Neural cell (in vitro differentiated cells): ENCODE data around the gene ADARB2. TPM values are rescaled to one million over a fixed set of nuclear protein-coding genes. Genes with fewer than 3 reads are reported as not detected.
"Not testable (repeated sequence)": the region's sequence is repeated elsewhere in the genome, so short reads cannot be mapped to it uniquely, and the experiment has no call there.

ENCODE experiments used
- H2AFZ ChIP-seq: fragments of 200-600, 300-800 bp; sonication (generic), shearing (Covaris generic); 2 replicates; pipeline ENCODE4 v1.6.0; 2014; ENCODE audit warnings: low read depth, mild to moderate bottlenecking, antibody characterized with exemption, low read length, moderate library complexity
- H3F3A ChIP-seq: fragments of 200-600 bp; shearing (Covaris generic); 2 replicates; pipeline ENCODE4 v1.6.1; 2016; ENCODE audit warnings: mild to moderate bottlenecking, moderate library complexity, mixed read lengths, antibody characterized with exemption, low read length; ENCODE audit not compliant: insufficient read depth, poor library complexity, severe bottlenecking
- H3K27ac ChIP-seq: fragments of 200-600, 300-800 bp; sonication (generic), shearing (Covaris generic); 2 replicates; pipeline ENCODE4 v1.5.1; 2014; ENCODE audit warnings: mild to moderate bottlenecking, low read length, moderate library complexity
- H3K27me3 ChIP-seq: fragments of 300-800, 200-600 bp; sonication (generic), shearing (Covaris generic); 2 replicates; pipeline ENCODE4 v1.6.0; 2014; ENCODE audit warnings: mild to moderate bottlenecking, low read depth, low read length, moderate library complexity; ENCODE audit not compliant: insufficient read depth
- H3K36me3 ChIP-seq: fragments of 300-800, 200-600 bp; sonication (generic), shearing (Covaris generic); 2 replicates; pipeline ENCODE4 v1.5.1; 2014; ENCODE audit warnings: mild to moderate bottlenecking, antibody characterized with exemption, low read length, moderate library complexity; ENCODE audit not compliant: insufficient read depth
- H3K4me2 ChIP-seq: fragments of 300-800, 200-600 bp; sonication (generic), shearing (Covaris generic); 2 replicates; pipeline ENCODE4 v1.6.0; 2014; ENCODE audit warnings: mild to moderate bottlenecking, low read length
- H3K4me3 ChIP-seq: fragments of 300-800, 200-600 bp; sonication (generic), shearing (Covaris generic); 2 replicates; pipeline ENCODE4 v1.5.1; 2014; ENCODE audit warnings: mild to moderate bottlenecking, low read length, moderate library complexity
- H3K79me2 ChIP-seq: fragments of 200-600 bp; shearing (Covaris generic); replicated peaks from 2 replicates; pipeline ENCODE4 v1.6.0; 2014; ENCODE audit warnings: mild to moderate bottlenecking, low read length, moderate library complexity; ENCODE audit not compliant: insufficient read depth
- H3K9ac ChIP-seq: fragments of 300-800, 200-600 bp; sonication (generic), shearing (Covaris generic); 2 replicates; pipeline ENCODE4 v1.6.1; 2016; ENCODE audit warnings: mild to moderate bottlenecking, low read length, mixed read lengths
- H3K9me2 ChIP-seq: fragments of 200-600 bp; shearing (Covaris generic); 2 replicates; pipeline ENCODE4 v1.6.1; 2016; ENCODE audit warnings: mild to moderate bottlenecking, low read length, mixed read lengths; ENCODE audit not compliant: insufficient read depth
- H3K9me3 ChIP-seq: fragments of 200-600, 300-800 bp; sonication (generic), shearing (Covaris generic); 2 replicates; pipeline ENCODE4 v1.6.1; 2016; ENCODE audit warnings: mild to moderate bottlenecking, mixed run types, low read length, moderate library complexity, mixed read lengths
- H4K20me1 ChIP-seq: fragments of 200-600 bp; shearing (Covaris generic); 2 replicates; pipeline ENCODE4 v1.6.1; 2016; ENCODE audit warnings: mild to moderate bottlenecking, mixed run types; ENCODE audit not compliant: insufficient read depth
- EP300 ChIP-seq: fragments of 450-650 bp; conservative IDR thresholded peaks from 2 replicates; pipeline ENCODE4 v1.6.1; 2014; ENCODE audit warnings: antibody characterized with exemption, mild to moderate bottlenecking, moderate library complexity; ENCODE audit not compliant: poor library complexity, severe bottlenecking
- EZH2 ChIP-seq: fragments of 200-600, 300-800 bp; shearing (Covaris generic), sonication (generic); IDR thresholded peaks from 2 replicates; pipeline ENCODE4 v1.6.1; 2014; ENCODE audit warnings: antibody characterized with exemption, low read length, borderline replicate concordance, mild to moderate bottlenecking; ENCODE audit not compliant: insufficient read depth, poor library complexity, severe bottlenecking
- MXI1 ChIP-seq: fragments of 450-650 bp; conservative IDR thresholded peaks from 2 replicates; pipeline ENCODE4 v1.6.1; 2014; ENCODE audit warnings: antibody characterized with exemption, mild to moderate bottlenecking; ENCODE audit not compliant: poor library complexity, severe bottlenecking
- POLR2AphosphoS5 ChIP-seq: IDR thresholded peaks from 2 replicates; pipeline ENCODE4 v1.6.1; 2012
- RAD21 ChIP-seq: fragments of 450-650 bp; conservative IDR thresholded peaks from 2 replicates; pipeline ENCODE4 v1.6.1; 2014; ENCODE audit warnings: antibody characterized with exemption, mild to moderate bottlenecking, moderate library complexity
- SMC3 ChIP-seq: fragments of 450-650 bp; conservative IDR thresholded peaks from 2 replicates; pipeline ENCODE4 v1.6.1; 2014; ENCODE audit warnings: antibody characterized with exemption, mild to moderate bottlenecking, moderate library complexity; ENCODE audit not compliant: poor library complexity
- TAF1 ChIP-seq: IDR thresholded peaks from 2 replicates; pipeline ENCODE4 v1.6.1; 2012; ENCODE audit warnings: low read depth
- polyA plus RNA-seq: library from polyadenylated mRNA; depleted of rRNA; stranded (reverse); fragments of >200 nt; gene quantifications from 2 replicates; pipeline ENCODE4 v1.2.3, GENCODE V29; 2014
- TF ChIP-seq, protein P1 (sequence below): fragments of 450-650 bp; IDR thresholded peaks from 2 replicates; pipeline ENCODE4 v1.5.1; 2014; ENCODE audit warnings: antibody characterized with exemption, mild to moderate bottlenecking, moderate library complexity; ENCODE audit not compliant: poor library complexity, severe bottlenecking
- TF ChIP-seq, protein P2 (sequence below): IDR thresholded peaks from 2 replicates; pipeline ENCODE4 v1.6.1; 2012; ENCODE audit warnings: borderline replicate concordance

ADARB2 gene
- polyA plus RNA-seq, 1 donor from 2014 or later, result 3.6 TPM

DNA sequence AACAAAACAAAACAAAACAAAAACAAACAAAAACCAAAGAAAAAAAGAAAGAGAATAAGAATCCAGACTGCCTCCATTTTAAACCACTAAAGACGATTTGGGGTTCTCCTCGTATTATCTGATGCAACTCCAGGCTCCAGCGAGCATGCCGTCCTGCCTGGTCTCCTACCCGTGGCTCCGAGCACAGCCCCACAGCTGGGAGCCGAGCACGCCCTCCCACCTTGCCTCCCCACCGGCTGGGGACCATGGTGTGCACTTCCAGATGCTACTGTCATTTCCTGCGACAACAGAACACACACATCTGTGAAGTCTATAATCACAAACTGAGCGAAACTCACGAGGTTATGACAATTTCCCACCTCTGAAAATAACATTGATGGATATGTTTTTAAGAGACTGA lies 113.1 kb downstream of the ADARB2 start:
- Histone ChIP-seq H3K9ac (no peak overlapping the region), H3K36me3 (no peaks in the 10 kb centered on the region), H3K9me3 (no peaks in the 10 kb centered on the region), H4K20me1 (no peaks in the 10 kb centered on the region), H3F3A (no peaks in the 10 kb centered on the region), H3K4me2 (no peak overlapping the region), H3K4me3 (no peak overlapping the region), H3K27me3 (no peaks in the 10 kb centered on the region), H2AFZ (no peak overlapping the region), H3K27ac (no peak overlapping the region), H3K9me2 (no peaks in the 10 kb centered on the region), H3K79me2 (no peaks in the 10 kb centered on the region)
- TF ChIP-seq MXI1, result no peak
- TF ChIP-seq SMC3, result no peak
- TF ChIP-seq EP300, result no peak
- TF ChIP-seq, protein P1, sequence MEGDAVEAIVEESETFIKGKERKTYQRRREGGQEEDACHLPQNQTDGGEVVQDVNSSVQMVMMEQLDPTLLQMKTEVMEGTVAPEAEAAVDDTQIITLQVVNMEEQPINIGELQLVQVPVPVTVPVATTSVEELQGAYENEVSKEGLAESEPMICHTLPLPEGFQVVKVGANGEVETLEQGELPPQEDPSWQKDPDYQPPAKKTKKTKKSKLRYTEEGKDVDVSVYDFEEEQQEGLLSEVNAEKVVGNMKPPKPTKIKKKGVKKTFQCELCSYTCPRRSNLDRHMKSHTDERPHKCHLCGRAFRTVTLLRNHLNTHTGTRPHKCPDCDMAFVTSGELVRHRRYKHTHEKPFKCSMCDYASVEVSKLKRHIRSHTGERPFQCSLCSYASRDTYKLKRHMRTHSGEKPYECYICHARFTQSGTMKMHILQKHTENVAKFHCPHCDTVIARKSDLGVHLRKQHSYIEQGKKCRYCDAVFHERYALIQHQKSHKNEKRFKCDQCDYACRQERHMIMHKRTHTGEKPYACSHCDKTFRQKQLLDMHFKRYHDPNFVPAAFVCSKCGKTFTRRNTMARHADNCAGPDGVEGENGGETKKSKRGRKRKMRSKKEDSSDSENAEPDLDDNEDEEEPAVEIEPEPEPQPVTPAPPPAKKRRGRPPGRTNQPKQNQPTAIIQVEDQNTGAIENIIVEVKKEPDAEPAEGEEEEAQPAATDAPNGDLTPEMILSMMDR, result no peak
- no peak for TF ChIP-seq RAD21
- TF ChIP-seq, protein P2, sequence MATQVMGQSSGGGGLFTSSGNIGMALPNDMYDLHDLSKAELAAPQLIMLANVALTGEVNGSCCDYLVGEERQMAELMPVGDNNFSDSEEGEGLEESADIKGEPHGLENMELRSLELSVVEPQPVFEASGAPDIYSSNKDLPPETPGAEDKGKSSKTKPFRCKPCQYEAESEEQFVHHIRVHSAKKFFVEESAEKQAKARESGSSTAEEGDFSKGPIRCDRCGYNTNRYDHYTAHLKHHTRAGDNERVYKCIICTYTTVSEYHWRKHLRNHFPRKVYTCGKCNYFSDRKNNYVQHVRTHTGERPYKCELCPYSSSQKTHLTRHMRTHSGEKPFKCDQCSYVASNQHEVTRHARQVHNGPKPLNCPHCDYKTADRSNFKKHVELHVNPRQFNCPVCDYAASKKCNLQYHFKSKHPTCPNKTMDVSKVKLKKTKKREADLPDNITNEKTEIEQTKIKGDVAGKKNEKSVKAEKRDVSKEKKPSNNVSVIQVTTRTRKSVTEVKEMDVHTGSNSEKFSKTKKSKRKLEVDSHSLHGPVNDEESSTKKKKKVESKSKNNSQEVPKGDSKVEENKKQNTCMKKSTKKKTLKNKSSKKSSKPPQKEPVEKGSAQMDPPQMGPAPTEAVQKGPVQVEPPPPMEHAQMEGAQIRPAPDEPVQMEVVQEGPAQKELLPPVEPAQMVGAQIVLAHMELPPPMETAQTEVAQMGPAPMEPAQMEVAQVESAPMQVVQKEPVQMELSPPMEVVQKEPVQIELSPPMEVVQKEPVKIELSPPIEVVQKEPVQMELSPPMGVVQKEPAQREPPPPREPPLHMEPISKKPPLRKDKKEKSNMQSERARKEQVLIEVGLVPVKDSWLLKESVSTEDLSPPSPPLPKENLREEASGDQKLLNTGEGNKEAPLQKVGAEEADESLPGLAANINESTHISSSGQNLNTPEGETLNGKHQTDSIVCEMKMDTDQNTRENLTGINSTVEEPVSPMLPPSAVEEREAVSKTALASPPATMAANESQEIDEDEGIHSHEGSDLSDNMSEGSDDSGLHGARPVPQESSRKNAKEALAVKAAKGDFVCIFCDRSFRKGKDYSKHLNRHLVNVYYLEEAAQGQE, result no peak
- no peak for TF ChIP-seq POLR2AphosphoS5
- TF ChIP-seq EZH2, result no peak

- H3K9me3 ChIP-seq, result no peaks in the 10 kb centered on the region
- no peak overlapping the region for H3K27ac ChIP-seq
- no peak for TF ChIP-seq EZH2
- TF ChIP-seq POLR2AphosphoS5, result no peak
- TF ChIP-seq, protein P2, result no peak
- no peak for TF ChIP-seq TAF1
- no peak for TF ChIP-seq MXI1
- TF ChIP-seq SMC3, result no peak
- TF ChIP-seq, protein P1, result no peak
- TF ChIP-seq EP300, result no peak
- TF ChIP-seq RAD21, result no peak
- no peak overlapping the region for H3K4me2 ChIP-seq
- no peaks in the 10 kb centered on the region for H3K27me3 ChIP-seq
- no peak overlapping the region for H3K4me3 ChIP-seq
- H3K79me2 ChIP-seq, result no peaks in the 10 kb centered on the region
- H3K9me2 ChIP-seq, result no peaks in the 10 kb centered on the region
- H3F3A ChIP-seq, result no peaks in the 10 kb centered on the region
- H3K9ac ChIP-seq, result no peak overlapping the region
- H4K20me1 ChIP-seq, result no peaks in the 10 kb centered on the region
- H2AFZ ChIP-seq, result no peak overlapping the region
- no peaks in the 10 kb centered on the region for H3K36me3 ChIP-seq
Observed at GRCh38 chr10:1620803-1621202, 116.5 kb downstream of the ADARB2 start.

- not testable (repeated sequence) for H3K4me2 ChIP-seq, H3K9me3 ChIP-seq, H3K9me2 ChIP-seq, H3F3A ChIP-seq, H3K27ac ChIP-seq, H3K4me3 ChIP-seq, H4K20me1 ChIP-seq, H3K27me3 ChIP-seq, H2AFZ ChIP-seq, H3K9ac ChIP-seq, H3K36me3 ChIP-seq, H3K79me2 ChIP-seq
Observed at GRCh38 chr10:1617376-1618317, 119.7 kb downstream of the ADARB2 start.
